SK-N-SH (cell line): ENCODE measurements around the gene VGF. TPM values are rescaled to one million over a fixed set of nuclear protein-coding genes. Genes with fewer than 3 reads are reported as not detected.

ENCODE experiments used
- CTCF ChIA-PET: fragments of 300-600, 350-600 bp; formaldehyde crosslinking; extraction: SDS; loops from one replicate; lab custom pipeline; 2021; lab: Yijun Ruan, JAX
- POLR2A ChIA-PET: fragments of 350-600 bp; sonication (Branson Sonifier 250); formaldehyde crosslinking; extraction: SDS; loops from one replicate; lab custom pipeline; 2020; ENCODE audit warnings: antibody characterized with exemption, inconsistent platforms; lab: Yijun Ruan, JAX
- DNase-seq: peaks from one replicate; pipeline ENCODE4 v3.0.0; 2012
- H2AFZ ChIP-seq: fragments of 200-600 bp; sonication (generic); 2 replicates; pipeline ENCODE4 v1.8.1; 2016; ENCODE audit warnings: antibody characterized with exemption, mild to moderate bottlenecking, low read depth
- H3F3A ChIP-seq: fragments of 200-600 bp; sonication (generic); replicated peaks from 2 replicates; pipeline ENCODE3; 2016; ENCODE audit warnings: antibody characterized with exemption, mild to moderate bottlenecking; ENCODE audit not compliant: insufficient read depth
- H3K27ac ChIP-seq, 2 experiments: fragments of 200-500 bp in 1 of 2; fragments of 200-600 bp in 1 of 2; sonication (Bioruptor generic) in 1 of 2; sonication (generic), shearing (Covaris generic) in 1 of 2; 2 replicates each; pipeline versions ENCODE4 v1.5.1 to v1.6.1; 2014 to 2016; ENCODE audit warnings: low read depth in 2 of 2, inconsistent platforms in 1 of 2, low read length in 1 of 2, mild to moderate bottlenecking in 1 of 2, mixed read lengths in 1 of 2
- H3K27me3 ChIP-seq: fragments of 200-600 bp; sonication (generic), shearing (Covaris generic); 2 replicates; pipeline ENCODE4 v1.6.1; 2016; ENCODE audit warnings: mixed run types; ENCODE audit not compliant: insufficient read depth
- H3K36me3 ChIP-seq, 2 experiments: fragments of 200-500 bp in 1 of 2; fragments of 200-600 bp in 1 of 2; sonication (Bioruptor generic) in 1 of 2; sonication (generic) in 1 of 2; replicated peaks in 1 of 2; 2 replicates each; pipeline versions ENCODE3 to v1.5.1; 2014 to 2016; ENCODE audit warnings: low read length in 1 of 2, mild to moderate bottlenecking in 1 of 2; ENCODE audit not compliant: insufficient read depth in 2 of 2, control insufficient read depth in 1 of 2
- H3K4me1 ChIP-seq, 2 experiments: fragments of 200-500 bp in 1 of 2; fragments of 200-600 bp in 1 of 2; sonication (Bioruptor generic) in 1 of 2; sonication (generic), shearing (Covaris generic) in 1 of 2; 2 replicates each; pipeline versions ENCODE4 v1.5.1 to v1.6.1; 2014 to 2016; ENCODE audit warnings: low read depth in 1 of 2, low read length in 1 of 2, mixed run types in 1 of 2; ENCODE audit not compliant: insufficient read depth in 2 of 2, control insufficient read depth in 1 of 2
- H3K4me2 ChIP-seq: fragments of 200-600 bp; sonication (generic), shearing (Covaris generic); 2 replicates; pipeline ENCODE4 v1.6.1; 2017; ENCODE audit warnings: mixed run types
- H3K4me3 ChIP-seq, 2 experiments: fragments of 200-500 bp in 1 of 2; fragments of 200-600 bp in 1 of 2; sonication (Bioruptor generic) in 1 of 2; sonication (generic), shearing (Covaris generic) in 1 of 2; 2 replicates each; pipeline versions ENCODE4 v1.5.1 to v1.8.1; 2014 to 2016; ENCODE audit warnings: low read depth in 2 of 2, inconsistent platforms in 1 of 2, low read length in 1 of 2, mild to moderate bottlenecking in 1 of 2, mixed read lengths in 1 of 2, moderate library complexity in 1 of 2
- H3K79me2 ChIP-seq: fragments of 200-600 bp; sonication (generic); 2 replicates; pipeline ENCODE4 v1.8.1; 2017; ENCODE audit warnings: mild to moderate bottlenecking; ENCODE audit not compliant: insufficient read depth
- H3K9ac ChIP-seq: fragments of 200-600 bp; sonication (generic); 2 replicates; pipeline ENCODE4 v1.6.1; 2017; ENCODE audit warnings: mixed run types
- H3K9me2 ChIP-seq: fragments of 200-600 bp; sonication (generic); 2 replicates; pipeline ENCODE4 v1.6.1; 2017; ENCODE audit warnings: mixed run types
- H3K9me3 ChIP-seq: fragments of 200-600 bp; sonication (generic); 2 replicates; pipeline ENCODE4 v1.6.1; 2017; ENCODE audit warnings: mixed run types, mild to moderate bottlenecking, moderate library complexity
- H4K20me1 ChIP-seq: fragments of 200-600 bp; sonication (generic); 2 replicates; pipeline ENCODE4 v1.6.1; 2017; ENCODE audit warnings: mild to moderate bottlenecking, mixed run types; ENCODE audit not compliant: insufficient read depth
- EP300 ChIP-seq, 2 experiments: IDR thresholded peaks; 2 replicates each; pipeline versions ENCODE4 v1.4.0 to v1.6.1; 2012; ENCODE audit warnings: borderline replicate concordance in 1 of 2, low read depth in 1 of 2, low read length in 1 of 2
- FOSL2 ChIP-seq: IDR thresholded peaks from 2 replicates; pipeline ENCODE4 v1.4.0; 2012; ENCODE audit warnings: low read depth, mild to moderate bottlenecking, moderate library complexity, borderline replicate concordance
- FOXJ3 ChIP-seq: sonication (generic); formaldehyde crosslinking; IDR thresholded peaks from 2 replicates; pipeline ENCODE4 v1.5.1; 2020; ENCODE audit warnings: mild to moderate bottlenecking, missing genetic modification reagents
- FOXM1 ChIP-seq: IDR thresholded peaks from 2 replicates; pipeline ENCODE4 v1.4.0; 2012; ENCODE audit warnings: low read depth, mild to moderate bottlenecking
- GABPA ChIP-seq: IDR thresholded peaks from 2 replicates; pipeline ENCODE4 v1.4.0; 2012; ENCODE audit warnings: low read depth, mild to moderate bottlenecking
- MEF2A ChIP-seq: IDR thresholded peaks from 2 replicates; pipeline ENCODE4 v1.4.0; 2012; ENCODE audit warnings: low read depth, borderline replicate concordance
- MXI1 ChIP-seq: IDR thresholded peaks from 2 replicates; pipeline ENCODE4 v1.6.1; 2012; ENCODE audit warnings: mild to moderate bottlenecking, low read depth, low read length, improper control_type of control experiment
- NFIC ChIP-seq: IDR thresholded peaks from 2 replicates; pipeline ENCODE4 v1.4.0; 2012; ENCODE audit warnings: borderline replicate concordance
- NRF1 ChIP-seq: IDR thresholded peaks from 2 replicates; pipeline ENCODE4 v1.6.1; 2012; ENCODE audit warnings: low read depth, mild to moderate bottlenecking, low read length
- PBX3 ChIP-seq: IDR thresholded peaks from 2 replicates; pipeline ENCODE4; 2012
- POLR2AphosphoS5 ChIP-seq: IDR thresholded peaks from 2 replicates; pipeline ENCODE4 v1.6.1; 2012; ENCODE audit warnings: low read depth, low read length
- RAD21 ChIP-seq: IDR thresholded peaks from 2 replicates; pipeline ENCODE4 v1.6.1; 2012; ENCODE audit warnings: mild to moderate bottlenecking, low read length
- RCOR1 ChIP-seq: fragments of 150-350 bp; IDR thresholded peaks from 2 replicates; pipeline ENCODE4 v1.6.1; 2017; ENCODE audit warnings: antibody characterized with exemption, low read length
- RFX5 ChIP-seq: IDR thresholded peaks from 2 replicates; pipeline ENCODE4 v1.6.1; 2012; ENCODE audit warnings: mild to moderate bottlenecking, improper control_type of control experiment, low read length
- RXRA ChIP-seq: IDR thresholded peaks from 2 replicates; pipeline ENCODE4 v1.4.0; 2012; ENCODE audit warnings: low read depth, mild to moderate bottlenecking, borderline replicate concordance
- SIN3A ChIP-seq: IDR thresholded peaks from 2 replicates; pipeline ENCODE4 v1.6.1; 2012; ENCODE audit warnings: low read depth, mild to moderate bottlenecking, low read length, moderate library complexity, borderline replicate concordance
- SMC3 ChIP-seq: IDR thresholded peaks from 2 replicates; pipeline ENCODE4 v1.6.1; 2012; ENCODE audit warnings: low read depth, low read length, improper control_type of control experiment
- TAF1 ChIP-seq: IDR thresholded peaks from 2 replicates; pipeline ENCODE4 v1.6.1; 2012; ENCODE audit warnings: low read depth, mild to moderate bottlenecking, low read length, moderate library complexity, borderline replicate concordance
- USF2 ChIP-seq: fragments of 150-350 bp; IDR thresholded peaks from 2 replicates; pipeline ENCODE4 v1.6.1; 2017; ENCODE audit warnings: antibody characterized with exemption, low read length, low read depth, borderline replicate concordance
- YY1 ChIP-seq: IDR thresholded peaks from 2 replicates; pipeline ENCODE4 v1.4.0; 2012; ENCODE audit warnings: low read depth, mild to moderate bottlenecking
- WGBS: methylation state at CpG from one replicate; pipeline ENCODE4 v1.1.6; 2017; ENCODE audit warnings: low lambda C conversion rate; 5-methylcytosine and 5-hydroxymethylcytosine counted together
- polyA plus RNA-seq, 3 experiments: library from polyadenylated mRNA; depleted of rRNA; stranded (reverse); fragments of >200 nt; gene quantifications; 2 replicates each; pipeline ENCODE4 v1.2.3, GENCODE V29; 2012
- TF ChIP-seq, protein P1 (sequence below): IDR thresholded peaks from 2 replicates; pipeline ENCODE4 v1.4.0; 2012; ENCODE audit warnings: low read depth
- TF ChIP-seq, protein P2 (sequence below): IDR thresholded peaks from 2 replicates; pipeline ENCODE4 v1.4.0; 2012; ENCODE audit warnings: low read depth, borderline replicate concordance
- TF ChIP-seq, protein P3 (sequence below): fragments of 200-600 bp; sonication (generic); IDR thresholded peaks from 2 replicates; pipeline ENCODE4 v1.6.1; 2017; ENCODE audit warnings: antibody characterized with exemption, mild to moderate bottlenecking, moderate library complexity

Gene VGF
- polyA plus RNA-seq, 1 of the 3 experiments (the other 2 are of a cell fraction): 54.3 TPM

- TF ChIP-seq, protein P1, sequence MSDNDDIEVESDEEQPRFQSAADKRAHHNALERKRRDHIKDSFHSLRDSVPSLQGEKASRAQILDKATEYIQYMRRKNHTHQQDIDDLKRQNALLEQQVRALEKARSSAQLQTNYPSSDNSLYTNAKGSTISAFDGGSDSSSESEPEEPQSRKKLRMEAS: no peak; the same call in 1 of the 2 replicates
- TF ChIP-seq RFX5 (no peak), GABPA (peak; percentile 47; the same call in 1 of the 2 replicates)
These were observed 1.9 kb downstream of the VGF start (continued) for GRCh38 chr7:101163279-101164070.

DNA sequence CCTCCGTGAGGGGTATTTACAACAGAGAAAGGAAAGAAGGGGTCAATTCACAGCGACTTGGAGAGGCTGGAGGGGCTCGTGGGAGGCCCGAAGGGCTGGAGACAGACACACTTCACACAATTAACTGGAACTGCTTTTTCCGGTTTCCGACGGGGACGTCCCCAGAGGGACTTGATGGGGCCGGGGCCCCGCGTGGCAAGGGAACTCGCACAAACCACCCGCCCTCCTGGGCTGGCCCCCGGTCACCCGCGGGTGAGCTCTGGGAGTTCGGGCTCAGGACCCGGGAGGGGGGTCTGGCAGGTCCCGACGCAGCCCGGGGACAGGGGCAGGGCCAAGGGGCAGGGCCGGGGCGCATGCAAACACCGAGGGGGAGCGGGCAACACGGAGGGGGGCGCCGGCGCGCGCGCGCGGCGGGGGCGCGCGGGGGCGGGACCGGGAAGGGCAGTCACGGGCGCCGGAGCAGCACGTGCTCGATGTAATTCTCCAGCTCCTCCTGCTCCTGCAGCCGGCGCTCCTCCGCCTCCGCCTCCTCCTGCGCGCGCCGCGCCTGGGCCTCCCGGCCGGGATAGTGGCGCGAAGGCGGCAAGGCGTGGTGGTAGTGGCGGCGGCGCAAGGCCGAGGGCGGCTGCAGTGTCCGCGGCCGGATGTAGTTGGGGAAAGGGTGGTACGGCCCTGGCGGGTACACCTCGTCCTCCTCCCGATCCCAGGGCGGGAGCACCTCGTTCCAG lies 2.7 kb downstream of the VGF start:
- WGBS: 11% methylated on average over 56 of the region's 74 CpGs
- H3K4me1 ChIP-seq: peaks cover 28 to 41% of the 10 kb centered on the region in 2 experiments
- H3K4me3 ChIP-seq: peak overlapping the region in 1 of 2 experiments; percentile 49; a peak in 2 of 4 replicates
- DNase-seq: peak; percentile 88
- no peaks in the 10 kb centered on the region for H3K9me3 ChIP-seq
- no peaks in the 10 kb centered on the region for H3K27me3 ChIP-seq
- H3K79me2 ChIP-seq: no peaks in the 10 kb centered on the region
- H4K20me1 ChIP-seq: peaks cover 24% of the 10 kb centered on the region
- H3K9me2 ChIP-seq: no peaks in the 10 kb centered on the region
- no peak overlapping the region for H2AFZ ChIP-seq
- ChIA-PET POLR2A (interaction anchor here (0.6 to 2.4 kb wide), 12 partner anchors 7 to 81 kb away, joined by 3 to 12 read pairs (median 4); partner anchors contain the start of genes AP1S1, NAT16, PLOD3 and ZNHIT1), CTCF (interaction anchor here (0.5 to 4.3 kb wide), 14 partner anchors 8 to 413 kb away, joined by 3 to 20 read pairs (median 4); partner anchors contain the start of genes NAT16, PLOD3 and ZNHIT1)
- H3K36me3 ChIP-seq: peaks cover 24 to 30% of the 10 kb centered on the region in 2 experiments
- H3K9ac ChIP-seq: no peak overlapping the region
- peaks cover 44% of the 10 kb centered on the region for H3F3A ChIP-seq
- H3K27ac ChIP-seq: peak overlapping the region in 1 of 2 experiments; percentile 94; a peak in 2 of 4 replicates
- H3K4me2 ChIP-seq: peak overlapping the region; percentile 55; the same call in 1 of the 2 replicates
- TF ChIP-seq NFIC (no peak), MEF2A (no peak), USF2 (no peak), RXRA (no peak), MXI1 (peak; percentile 65; the same call in 1 of the 2 replicates), SMC3 (no peak), PBX3 (0 out of 2 replicates have a peak, but pooled peaks have one; percentile 11), SIN3A (no peak), YY1 (no peak), RAD21 (no peak), POLR2AphosphoS5 (no peak; the same call in 1 of the 2 replicates), FOXM1 (no peak), EP300 (IDR thresholded peaks at IDR 0.05; ENCODE audit: borderline replicate concordance in 1 of 2, low read depth in 1 of 2, low read length in 1 of 2) (no peak), TAF1 (0 out of 2 replicates have a peak, but pooled peaks have one; percentile 37), NRF1 (peak; percentile 43; the same call in 1 of the 2 replicates), RCOR1 (no peak), FOXJ3 (no peak), FOSL2 (no peak)
- TF ChIP-seq, protein P2, sequence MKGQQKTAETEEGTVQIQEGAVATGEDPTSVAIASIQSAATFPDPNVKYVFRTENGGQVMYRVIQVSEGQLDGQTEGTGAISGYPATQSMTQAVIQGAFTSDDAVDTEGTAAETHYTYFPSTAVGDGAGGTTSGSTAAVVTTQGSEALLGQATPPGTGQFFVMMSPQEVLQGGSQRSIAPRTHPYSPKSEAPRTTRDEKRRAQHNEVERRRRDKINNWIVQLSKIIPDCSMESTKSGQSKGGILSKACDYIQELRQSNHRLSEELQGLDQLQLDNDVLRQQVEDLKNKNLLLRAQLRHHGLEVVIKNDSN: peak; percentile 63; the same call in 1 of the 2 replicates
- TF ChIP-seq, protein P3, sequence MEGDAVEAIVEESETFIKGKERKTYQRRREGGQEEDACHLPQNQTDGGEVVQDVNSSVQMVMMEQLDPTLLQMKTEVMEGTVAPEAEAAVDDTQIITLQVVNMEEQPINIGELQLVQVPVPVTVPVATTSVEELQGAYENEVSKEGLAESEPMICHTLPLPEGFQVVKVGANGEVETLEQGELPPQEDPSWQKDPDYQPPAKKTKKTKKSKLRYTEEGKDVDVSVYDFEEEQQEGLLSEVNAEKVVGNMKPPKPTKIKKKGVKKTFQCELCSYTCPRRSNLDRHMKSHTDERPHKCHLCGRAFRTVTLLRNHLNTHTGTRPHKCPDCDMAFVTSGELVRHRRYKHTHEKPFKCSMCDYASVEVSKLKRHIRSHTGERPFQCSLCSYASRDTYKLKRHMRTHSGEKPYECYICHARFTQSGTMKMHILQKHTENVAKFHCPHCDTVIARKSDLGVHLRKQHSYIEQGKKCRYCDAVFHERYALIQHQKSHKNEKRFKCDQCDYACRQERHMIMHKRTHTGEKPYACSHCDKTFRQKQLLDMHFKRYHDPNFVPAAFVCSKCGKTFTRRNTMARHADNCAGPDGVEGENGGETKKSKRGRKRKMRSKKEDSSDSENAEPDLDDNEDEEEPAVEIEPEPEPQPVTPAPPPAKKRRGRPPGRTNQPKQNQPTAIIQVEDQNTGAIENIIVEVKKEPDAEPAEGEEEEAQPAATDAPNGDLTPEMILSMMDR: no peak
